GM23248 (cell line): ENCODE data around the gene NUP50.

Experiments used
- EZH2 ChIP-seq: fragments of 200-600 bp; sonication (generic); IDR thresholded peaks from 2 replicates; pipeline ENCODE4 v1.6.1; 2018; ENCODE audit warnings: antibody characterized with exemption, mild to moderate bottlenecking; ENCODE audit not compliant: insufficient read depth, poor library complexity, severe bottlenecking
- EZH2phosphoT487 ChIP-seq: fragments of 200-600 bp; sonication (generic); IDR thresholded peaks from 2 replicates; pipeline ENCODE4 v1.6.1; 2018; ENCODE audit warnings: antibody characterized with exemption, moderate library complexity, mild to moderate bottlenecking, low read depth; ENCODE audit not compliant: insufficient read depth

- TF ChIP-seq EZH2: no peak
- TF ChIP-seq EZH2phosphoT487: no peak
These were observed 45.5 kb downstream of the NUP50 start for GRCh38 chr22:45208993-45209838.
